AG04450 (cell line): ENCODE results near the gene PCLO. TPM values are rescaled to one million over a fixed set of nuclear protein-coding genes. Genes with fewer than 3 reads are reported as not detected.

ENCODE experiments used
- CTCF ChIA-PET: fragments of 300-600, 350-600 bp; formaldehyde crosslinking; extraction: SDS; loops from one replicate; lab custom pipeline; 2022; ENCODE audit warnings: antibody characterized with exemption, inconsistent platforms; lab: Charles Lee
- POLR2A ChIA-PET: fragments of 350-600 bp; formaldehyde crosslinking; extraction: SDS; loops from one replicate; lab custom pipeline; 2021; ENCODE audit warnings: antibody characterized with exemption, inconsistent platforms; lab: Yijun Ruan, JAX
- DNase-seq: peaks from one replicate; pipeline ENCODE4 v3.0.0-alpha.2; 2011; ENCODE audit warnings: low read depth, low spot score
- H3K27ac ChIP-seq: one replicate; pipeline ENCODE4 v1.5.1; 2012; ENCODE audit warnings: low read depth, low read length, control low read depth
- H3K27me3 ChIP-seq: one replicate; pipeline ENCODE4 v1.6.0; 2012; ENCODE audit warnings: low read length; ENCODE audit not compliant: control insufficient read depth, insufficient read depth
- H3K4me3 ChIP-seq: 2 replicates; pipeline ENCODE4 v1.5.1; 2011; ENCODE audit warnings: mild to moderate bottlenecking, low read depth, low read length, control low read depth
- H3K9me3 ChIP-seq: 2 replicates; pipeline ENCODE4 v1.5.1; 2012; ENCODE audit warnings: low read length; ENCODE audit not compliant: control insufficient read depth, insufficient read depth
- CTCF ChIP-seq: IDR thresholded peaks from 2 replicates; pipeline ENCODE4 v1.5.1; 2011; ENCODE audit warnings: low read depth, low read length, control low read depth, inconsistent platforms
- polyA plus RNA-seq: library from polyadenylated mRNA; depleted of rRNA; stranded (reverse); fragments of >200 nt; gene quantifications from 2 replicates; pipeline ENCODE4 v1.2.3, GENCODE V29; 2011

PCLO gene
- polyA plus RNA-seq, 1 experiment: 0.01 TPM

GRCh38 chr7:83020161-83020560, 142.5 kb downstream of the PCLO start:
- CTCF ChIA-PET: no interaction called here
- H3K27me3 ChIP-seq: no peaks in the 10 kb centered on the region
- POLR2A ChIA-PET: no interaction called here
- no peak for TF ChIP-seq CTCF
- H3K9me3 ChIP-seq: no peaks in the 10 kb centered on the region; the same call in 1 of the 2 replicates
- no peak overlapping the region for H3K27ac ChIP-seq
- DNase-seq: no peak
- no peak overlapping the region for H3K4me3 ChIP-seq

GRCh38 chr7:83015916-83016315, 146.8 kb downstream of the PCLO start:
- ChIA-PET POLR2A (no interaction called here), CTCF (no interaction called here)
- TF ChIP-seq CTCF: no peak
- Histone ChIP-seq H3K27me3 (no peaks in the 10 kb centered on the region), H3K4me3 (no peak overlapping the region), H3K27ac (no peak overlapping the region), H3K9me3 (no peaks in the 10 kb centered on the region)
- no peak for DNase-seq

GRCh38 chr7:83014546-83014945, 148.1 kb downstream of the PCLO start:
- ChIA-PET CTCF (no interaction called here), POLR2A (no interaction called here)
- DNase-seq: no peak
- Histone ChIP-seq H3K4me3 (no peak overlapping the region), H3K27me3 (no peaks in the 10 kb centered on the region), H3K9me3 (no peaks in the 10 kb centered on the region), H3K27ac (no peak overlapping the region)
- no peak for TF ChIP-seq CTCF

- H3K27ac ChIP-seq: no peak overlapping the region
- ChIA-PET POLR2A (no interaction called here), CTCF (no interaction called here)
- no peaks in the 10 kb centered on the region for H3K9me3 ChIP-seq
- TF ChIP-seq CTCF: no peak
- H3K4me3 ChIP-seq: no peak overlapping the region
- H3K27me3 ChIP-seq: no peaks in the 10 kb centered on the region
- no peak for DNase-seq
Measured at GRCh38 chr7:83011954-83012353, 150.7 kb downstream of the PCLO start.

GRCh38 chr7:83005410-83005809, 157.3 kb downstream of the PCLO start:
- POLR2A ChIA-PET: no interaction called here
- peak; percentile 35; the same call in 1 of the 2 replicates for TF ChIP-seq CTCF
- H3K4me3 ChIP-seq: no peak overlapping the region
- CTCF ChIA-PET: interaction anchor here (0.7 kb wide), 1 partner anchor 9 kb away, joined by 3 read pairs; no protein-coding TSS in a partner anchor
- no peaks in the 10 kb centered on the region for H3K27me3 ChIP-seq
- no peak overlapping the region for H3K27ac ChIP-seq
- DNase-seq: no peak
- H3K9me3 ChIP-seq: no peaks in the 10 kb centered on the region
